K562 (cell line): ENCODE measurements around the gene CBLC. TPM values are rescaled to one million over a fixed set of nuclear protein-coding genes. Genes with fewer than 3 reads are reported as not detected.

Experiments used
- ATAC-seq: fragments of 200-7000 bp; cut with Tn5 transposase; 3 replicates; pipeline ENCODE4 v1.9.1; 2020; ENCODE audit warnings: moderate library complexity
- BruUV-seq: library from RNA; stranded (reverse); fragments of 400-500 nt; replicated peaks from 2 replicates; lab custom pipeline; 2021; lab: Mats Ljungman, UMichigan
- CTCF ChIA-PET: fragments of 300-600 bp; formaldehyde crosslinking; extraction: SDS; loops from one replicate; lab custom pipeline; 2021; ENCODE audit warnings: low intra/inter-chr PET ratio; lab: Yijun Ruan, JAX
- POLR2A ChIA-PET: fragments of 300-600, 350-650 bp; sonication (Branson Sonifier 250); formaldehyde crosslinking; extraction: SDS; loops from one replicate; lab custom pipeline; 2021; ENCODE audit warnings: antibody characterized with exemption, inconsistent platforms; lab: Yijun Ruan, JAX
- DNase-seq, 4 experiments: peaks; one replicate each; pipeline versions ENCODE4 v3.0.0 to v3.0.0-alpha.2; 2011 to 2018; ENCODE audit warnings: low spot score in 3 of 4, mixed read lengths in 3 of 4; ENCODE audit errors: extremely low read depth in 1 of 4
- FAIRE-seq: peaks from 2 replicates; lab custom pipeline; 2011; peaks lifted over from hg19 to GRCh38; lab: Jason Lieb, UNC
- H2AFZ ChIP-seq: 2 replicates; pipeline ENCODE4 v1.6.0; 2011; ENCODE audit warnings: low read depth, low read length, control low read depth, inconsistent platforms
- H3K27ac ChIP-seq: fragments of 200-600 bp; 3 replicates; pipeline ENCODE4 v1.8.0; 2011; ENCODE audit warnings: low read depth, mild to moderate bottlenecking, control low read depth, inconsistent platforms, low read length, moderate library complexity, mixed read lengths; ENCODE audit errors: extremely low read depth
- H3K27me3 ChIP-seq, 2 experiments: fragments of 300-600 bp in 1 of 2; 2 replicates in 1 of 2; 3 replicates in 1 of 2; pipeline versions ENCODE4 v1.6.0 to v1.8.0; 2011; ENCODE audit warnings: inconsistent platforms in 2 of 2, low read length in 2 of 2, mild to moderate bottlenecking in 1 of 2, mixed read lengths in 1 of 2, moderate library complexity in 1 of 2; ENCODE audit not compliant: control insufficient read depth in 2 of 2, insufficient read depth in 2 of 2
- H3K36me3 ChIP-seq: fragments of 300-600 bp; 3 replicates; pipeline ENCODE4 v1.8.0; 2011; ENCODE audit warnings: mild to moderate bottlenecking, low read length, inconsistent platforms; ENCODE audit not compliant: control insufficient read depth, insufficient read depth
- H3K4me1 ChIP-seq, 2 experiments: fragments of 200-600 bp in 1 of 2; replicated peaks in 1 of 2; 2 replicates in 1 of 2; 3 replicates in 1 of 2; pipeline versions ENCODE4 v1.5.1 to v1.8.0; 2011; ENCODE audit warnings: inconsistent platforms in 2 of 2, low read length in 2 of 2, mild to moderate bottlenecking in 1 of 2, mixed read lengths in 1 of 2, moderate library complexity in 1 of 2; ENCODE audit not compliant: control insufficient read depth in 2 of 2, insufficient read depth in 2 of 2
- H3K4me2 ChIP-seq: 2 replicates; pipeline ENCODE4 v1.6.1; 2011; ENCODE audit warnings: low read length, control low read depth, inconsistent platforms, mixed read lengths; ENCODE audit not compliant: insufficient read depth
- H3K4me3 ChIP-seq: fragments of 200-600 bp; sonication (generic), shearing (Covaris generic); 2 replicates; pipeline ENCODE4 v1.5.1; 2016; ENCODE audit warnings: control low read depth, inconsistent platforms
- H3K79me2 ChIP-seq: fragments of 200-600 bp; 3 replicates; pipeline ENCODE4 v1.8.0; 2011; ENCODE audit warnings: low read length, inconsistent platforms; ENCODE audit not compliant: control insufficient read depth, insufficient read depth
- H3K9ac ChIP-seq, 2 experiments: 2 replicates each; pipeline versions ENCODE4 v1.6.0 to v1.6.1; 2011; ENCODE audit warnings: low read depth in 2 of 2, low read length in 2 of 2, control low read depth in 1 of 2, inconsistent platforms in 1 of 2, mild to moderate bottlenecking in 1 of 2, mixed read lengths in 1 of 2; ENCODE audit not compliant: insufficient read depth in 1 of 2
- H3K9me1 ChIP-seq: one replicate; pipeline ENCODE4 v1.6.0; 2011; ENCODE audit warnings: inconsistent platforms, mild to moderate bottlenecking, low read length, moderate library complexity; ENCODE audit not compliant: control insufficient read depth, insufficient read depth
- H3K9me3 ChIP-seq: replicated peaks from 2 replicates; pipeline ENCODE4 v1.5.1; 2011; ENCODE audit warnings: low read depth, low read length, inconsistent platforms; ENCODE audit not compliant: control insufficient read depth, insufficient read depth
- H4K20me1 ChIP-seq: replicated peaks from 2 replicates; pipeline ENCODE4 v1.6.1; 2011; ENCODE audit warnings: low read length, inconsistent platforms, mixed read lengths; ENCODE audit not compliant: control insufficient read depth, insufficient read depth
- ADNP ChIP-seq: fragments of 200-800 bp; sonication (Bioruptor generic); IDR thresholded peaks from 2 replicates; pipeline ENCODE4 v1.6.1; 2016; ENCODE audit warnings: missing genetic modification characterization, missing compliant biosample characterization
- LEF1 ChIP-seq: fragments of 450-650 bp; IDR thresholded peaks from 2 replicates; pipeline ENCODE4 v1.6.1; 2016; ENCODE audit warnings: mild to moderate bottlenecking
- MBD2 ChIP-seq: sonication (generic); IDR thresholded peaks from 2 replicates; pipeline ENCODE4 v1.6.1; 2016; ENCODE audit warnings: low read depth, borderline replicate concordance
- MCM2 ChIP-seq: fragments of 450-650 bp; IDR thresholded peaks from 2 replicates; pipeline ENCODE4 v1.6.1; 2017; ENCODE audit warnings: low read depth, mild to moderate bottlenecking
- MEIS2 ChIP-seq: fragments of 450-650 bp; IDR thresholded peaks from 2 replicates; pipeline ENCODE4 v1.6.1; 2014; ENCODE audit warnings: mild to moderate bottlenecking; ENCODE audit not compliant: partially characterized antibody
- POLR2A ChIP-seq: fragments of 450-650 bp; conservative IDR thresholded peaks from 2 replicates; pipeline ENCODE4 v1.6.1; 2016
- RBM14 ChIP-seq: fragments of 200-400 bp; formaldehyde crosslinking; IDR thresholded peaks from 2 replicates; pipeline ENCODE4 v1.6.1; 2018; ENCODE audit warnings: low read depth, mild to moderate bottlenecking, low read length, moderate library complexity, borderline replicate concordance; ENCODE audit not compliant: insufficient read depth
- SIN3A ChIP-seq, 2 experiments: fragments of 150-350 bp in 1 of 2; IDR thresholded peaks; 2 replicates each; pipeline ENCODE4 v1.6.1; 2011 to 2016; ENCODE audit warnings: borderline replicate concordance in 2 of 2, low read depth in 2 of 2, low read length in 2 of 2, mild to moderate bottlenecking in 2 of 2, moderate library complexity in 2 of 2; ENCODE audit not compliant: control insufficient read depth in 1 of 2
- TAF15 ChIP-seq: fragments of 200-400 bp; formaldehyde crosslinking; IDR thresholded peaks from 2 replicates; pipeline ENCODE4 v1.6.1; 2017; ENCODE audit warnings: mild to moderate bottlenecking, low read depth, low read length, moderate library complexity
- TSC22D4 ChIP-seq: fragments of 450-650 bp; IDR thresholded peaks from 2 replicates; pipeline ENCODE4 v1.6.1; 2016; ENCODE audit warnings: missing genetic modification characterization, missing biosample characterization, control low read depth
- ZKSCAN1 ChIP-seq: fragments of 150-350 bp; IDR thresholded peaks from 2 replicates; pipeline ENCODE4 v1.6.1; 2016; ENCODE audit warnings: low read depth, low read length
- ZNF696 ChIP-seq: fragments of 250-450 bp; sonication (Bioruptor Pico); conservative IDR thresholded peaks from 2 replicates; pipeline ENCODE4 v1.4.0; 2020; ENCODE audit warnings: mild to moderate bottlenecking, moderate library complexity
- WGBS: fragments of 100-300 bp; shearing (Covaris generic); methylation state at CpG from one replicate; pipeline ENCODE4 v1.1.6; 2016; ENCODE audit warnings: low coverage, mixed read lengths; ENCODE audit not compliant: insufficient coverage; ENCODE audit errors: missing lambda C conversion rate; 5-methylcytosine and 5-hydroxymethylcytosine counted together
- in situ Hi-C: fragments of 300-500 bp; cut with MboI; formaldehyde crosslinking; loops from 4 replicates; pipeline ENCODE4 v1.15.0; 2018; ENCODE audit warnings: inconsistent platforms, mixed read lengths
- intact Hi-C: fragments of 100-400 bp; cut with micrococcal nuclease; formaldehyde crosslinking; loops from 2 replicates; pipeline ENCODE4 v1.14.2; 2022
- polyA plus RNA-seq, 8 experiments: library from polyadenylated mRNA; depleted of rRNA in 4 of 8; stranded (reverse) in 5 of 8; unstranded in 3 of 8; fragments of >200 nt; fragmentation: Nextera tagmentation in 2 of 8; fragmentation: Illumina TruSeq in 1 of 8; extraction: Ambion mirVana in 2 of 8; extraction: Trizol in 1 of 8; gene quantifications; 2 replicates each; pipeline versions ENCODE4 v1.2.1 to v1.2.3, GENCODE V29; 2011 to 2014; ENCODE audit warnings: inconsistent platforms in 1 of 8, missing spikeins in 1 of 8
- total RNA-seq, 7 experiments: library from RNA; depleted of rRNA in 6 of 7; stranded (reverse); fragments of >200 nt in 6 of 7; fragmentation: Illumina TruSeq in 2 of 7; extraction: Trizol in 2 of 7; gene quantifications; 2 replicates each; pipeline versions ENCODE4 v1.2.1 to v1.2.3, GENCODE V29; 2011 to 2021; ENCODE audit warnings: low replicate concordance in 1 of 7
- TF ChIP-seq, protein P1 (sequence below): sonication (generic); formaldehyde crosslinking; IDR thresholded peaks from 2 replicates; pipeline ENCODE4 v1.9.0; 2022; ENCODE audit warnings: mild to moderate bottlenecking, missing genetic modification reagents
- TF ChIP-seq, protein P2 (sequence below): sonication (generic); formaldehyde crosslinking; IDR thresholded peaks from 2 replicates; pipeline ENCODE4 v1.8.0; 2022; ENCODE audit warnings: mild to moderate bottlenecking, missing genetic modification reagents
- TF ChIP-seq, protein P3 (sequence below): fragments of 450-650 bp; formaldehyde crosslinking; IDR thresholded peaks from 2 replicates; pipeline ENCODE4 v1.4.0; 2022; ENCODE audit warnings: missing genetic modification characterization
- TF ChIP-seq, protein P4 (sequence below): sonication (generic); formaldehyde crosslinking; IDR thresholded peaks from 2 replicates; pipeline ENCODE4 v1.4.0; 2020; ENCODE audit warnings: mild to moderate bottlenecking, missing genetic modification reagents
- TF ChIP-seq, protein P5 (sequence below): fragments of 450-650 bp; IDR thresholded peaks from one replicate; pipeline ENCODE4 v1.6.1; 2018; ENCODE audit warnings: mild to moderate bottlenecking, moderate library complexity; ENCODE audit not compliant: partially characterized antibody

The CBLC gene
- total and polyA plus RNA-seq, 9 of the 15 experiments (the other 6 are each of a cell fraction or from before 2014, with no cell fraction given) = 0.09 TPM; not detected in 8

DNA sequence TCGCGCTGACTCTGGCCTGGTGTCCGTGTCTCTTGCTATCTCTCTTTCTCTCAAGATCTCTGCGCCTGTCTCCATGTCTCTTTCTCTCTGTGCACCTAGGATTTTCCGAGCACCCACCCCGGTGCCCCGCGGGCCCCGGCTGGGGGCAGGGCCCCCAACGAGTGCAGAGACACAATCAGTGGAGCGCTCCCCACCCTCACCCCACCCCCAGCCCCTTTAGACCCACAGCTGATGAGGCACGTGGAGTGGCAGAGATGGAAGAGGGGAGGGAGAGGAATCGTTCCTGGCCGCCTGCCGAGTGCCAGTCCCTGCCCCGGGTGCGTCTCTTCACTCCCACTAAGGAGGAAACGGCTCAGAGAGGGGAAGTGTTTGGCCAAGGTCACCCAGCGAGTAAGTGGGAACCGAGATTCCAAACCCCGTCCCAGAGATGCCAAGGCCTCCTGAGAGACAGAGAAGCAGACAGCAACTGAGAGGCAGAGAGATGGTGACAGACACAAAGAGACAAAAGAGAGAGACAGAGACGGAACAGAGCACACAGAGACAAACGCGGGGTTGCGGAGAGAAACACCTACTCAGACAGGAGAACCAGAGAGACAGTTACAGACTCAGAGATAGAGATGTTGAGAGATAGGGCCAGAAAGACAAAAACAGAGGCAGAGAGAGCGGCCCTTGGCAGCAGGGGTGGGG, 29.8 kb upstream of the CBLC start:
- no peak for DNase-seq
- Histone ChIP-seq H3K9me3 (no peaks in the 10 kb centered on the region), H3K4me3 (peak overlapping the region; percentile 45), H3K9ac (peak overlapping the region; percentile 50 to 88), H3K36me3 (no peaks in the 10 kb centered on the region), H3K27ac (peak overlapping the region; percentile 58), H3K4me2 (peak overlapping the region; percentile 89), H2AFZ (peak overlapping the region; percentile 86), H3K9me1 (no peaks in the 10 kb centered on the region), H4K20me1 (no peaks in the 10 kb centered on the region), H3K4me1 (peaks cover 10 to 31% of the 10 kb centered on the region in 2 experiments), H3K79me2 (no peaks in the 10 kb centered on the region), H3K27me3 (no peaks in the 10 kb centered on the region)
- in situ Hi-C loops = no loop called here
- 2% methylated on average over 23 of the region's 26 CpGs for WGBS
- peak; percentile 8 for ATAC-seq
- ChIA-PET CTCF (no interaction called here), POLR2A (no interaction called here)
- intact Hi-C loops = no loop called here
- no TSS peak for BruUV-seq
- FAIRE-seq = peak; percentile 84
- TF ChIP-seq MEIS2 (peak; percentile 11), MBD2 (no peak), MCM2 (no peak), TAF15 (no peak), TSC22D4 (tag) (no peak), POLR2A (peak; percentile 65), SIN3A (IDR thresholded peaks at IDR 0.05; ENCODE audit: borderline replicate concordance in 2 of 2, control insufficient read depth in 1 of 2, low read depth in 2 of 2, low read length in 2 of 2) (peak in 1 of 2 experiments; percentile 11; a peak in 1 of 4 replicates), ZKSCAN1 (no peak), ZNF696 (CRISPR knock-in tag) (no peak), LEF1 (no peak), RBM14 (no peak), ADNP (peak; percentile 77)
- TF ChIP-seq, protein P1, sequence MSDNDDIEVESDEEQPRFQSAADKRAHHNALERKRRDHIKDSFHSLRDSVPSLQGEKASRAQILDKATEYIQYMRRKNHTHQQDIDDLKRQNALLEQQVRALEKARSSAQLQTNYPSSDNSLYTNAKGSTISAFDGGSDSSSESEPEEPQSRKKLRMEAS (CRISPR knock-in tag) = no peak
- TF ChIP-seq, protein P2, sequence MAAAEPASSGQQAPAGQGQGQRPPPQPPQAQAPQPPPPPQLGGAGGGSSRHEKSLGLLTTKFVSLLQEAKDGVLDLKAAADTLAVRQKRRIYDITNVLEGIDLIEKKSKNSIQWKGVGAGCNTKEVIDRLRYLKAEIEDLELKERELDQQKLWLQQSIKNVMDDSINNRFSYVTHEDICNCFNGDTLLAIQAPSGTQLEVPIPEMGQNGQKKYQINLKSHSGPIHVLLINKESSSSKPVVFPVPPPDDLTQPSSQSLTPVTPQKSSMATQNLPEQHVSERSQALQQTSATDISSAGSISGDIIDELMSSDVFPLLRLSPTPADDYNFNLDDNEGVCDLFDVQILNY (CRISPR knock-in tag) = no peak
- TF ChIP-seq, protein P3, sequence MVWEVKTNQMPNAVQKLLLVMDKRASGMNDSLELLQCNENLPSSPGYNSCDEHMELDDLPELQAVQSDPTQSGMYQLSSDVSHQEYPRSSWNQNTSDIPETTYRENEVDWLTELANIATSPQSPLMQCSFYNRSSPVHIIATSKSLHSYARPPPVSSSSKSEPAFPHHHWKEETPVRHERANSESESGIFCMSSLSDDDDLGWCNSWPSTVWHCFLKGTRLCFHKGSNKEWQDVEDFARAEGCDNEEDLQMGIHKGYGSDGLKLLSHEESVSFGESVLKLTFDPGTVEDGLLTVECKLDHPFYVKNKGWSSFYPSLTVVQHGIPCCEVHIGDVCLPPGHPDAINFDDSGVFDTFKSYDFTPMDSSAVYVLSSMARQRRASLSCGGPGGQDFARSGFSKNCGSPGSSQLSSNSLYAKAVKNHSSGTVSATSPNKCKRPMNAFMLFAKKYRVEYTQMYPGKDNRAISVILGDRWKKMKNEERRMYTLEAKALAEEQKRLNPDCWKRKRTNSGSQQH (CRISPR knock-in tag) = peak; percentile 30; the same call in 1 of the 2 replicates
- TF ChIP-seq, protein P4, sequence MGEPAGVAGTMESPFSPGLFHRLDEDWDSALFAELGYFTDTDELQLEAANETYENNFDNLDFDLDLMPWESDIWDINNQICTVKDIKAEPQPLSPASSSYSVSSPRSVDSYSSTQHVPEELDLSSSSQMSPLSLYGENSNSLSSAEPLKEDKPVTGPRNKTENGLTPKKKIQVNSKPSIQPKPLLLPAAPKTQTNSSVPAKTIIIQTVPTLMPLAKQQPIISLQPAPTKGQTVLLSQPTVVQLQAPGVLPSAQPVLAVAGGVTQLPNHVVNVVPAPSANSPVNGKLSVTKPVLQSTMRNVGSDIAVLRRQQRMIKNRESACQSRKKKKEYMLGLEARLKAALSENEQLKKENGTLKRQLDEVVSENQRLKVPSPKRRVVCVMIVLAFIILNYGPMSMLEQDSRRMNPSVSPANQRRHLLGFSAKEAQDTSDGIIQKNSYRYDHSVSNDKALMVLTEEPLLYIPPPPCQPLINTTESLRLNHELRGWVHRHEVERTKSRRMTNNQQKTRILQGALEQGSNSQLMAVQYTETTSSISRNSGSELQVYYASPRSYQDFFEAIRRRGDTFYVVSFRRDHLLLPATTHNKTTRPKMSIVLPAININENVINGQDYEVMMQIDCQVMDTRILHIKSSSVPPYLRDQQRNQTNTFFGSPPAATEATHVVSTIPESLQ (CRISPR knock-in tag) = no peak
- TF ChIP-seq, protein P5, sequence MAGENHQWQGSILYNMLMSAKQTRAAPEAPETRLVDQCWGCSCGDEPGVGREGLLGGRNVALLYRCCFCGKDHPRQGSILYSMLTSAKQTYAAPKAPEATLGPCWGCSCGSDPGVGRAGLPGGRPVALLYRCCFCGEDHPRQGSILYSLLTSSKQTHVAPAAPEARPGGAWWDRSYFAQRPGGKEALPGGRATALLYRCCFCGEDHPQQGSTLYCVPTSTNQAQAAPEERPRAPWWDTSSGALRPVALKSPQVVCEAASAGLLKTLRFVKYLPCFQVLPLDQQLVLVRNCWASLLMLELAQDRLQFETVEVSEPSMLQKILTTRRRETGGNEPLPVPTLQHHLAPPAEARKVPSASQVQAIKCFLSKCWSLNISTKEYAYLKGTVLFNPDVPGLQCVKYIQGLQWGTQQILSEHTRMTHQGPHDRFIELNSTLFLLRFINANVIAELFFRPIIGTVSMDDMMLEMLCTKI = no peak
